Measurements from ENCODE around the gene MBLAC1. TPM values are rescaled to one million over a fixed set of nuclear protein-coding genes. Genes with fewer than 3 reads are reported as not detected.
A peak's percentile ranks its signal among the peaks of the same experiment; 100 is the strongest.

Gene MBLAC1
- total and polyA plus RNA-seq, 9 of the 15 experiments (the other 6 are each of a cell fraction or from before 2014, with no cell fraction given): 0.03 to 3.1 (median 0.52) TPM

DNA sequence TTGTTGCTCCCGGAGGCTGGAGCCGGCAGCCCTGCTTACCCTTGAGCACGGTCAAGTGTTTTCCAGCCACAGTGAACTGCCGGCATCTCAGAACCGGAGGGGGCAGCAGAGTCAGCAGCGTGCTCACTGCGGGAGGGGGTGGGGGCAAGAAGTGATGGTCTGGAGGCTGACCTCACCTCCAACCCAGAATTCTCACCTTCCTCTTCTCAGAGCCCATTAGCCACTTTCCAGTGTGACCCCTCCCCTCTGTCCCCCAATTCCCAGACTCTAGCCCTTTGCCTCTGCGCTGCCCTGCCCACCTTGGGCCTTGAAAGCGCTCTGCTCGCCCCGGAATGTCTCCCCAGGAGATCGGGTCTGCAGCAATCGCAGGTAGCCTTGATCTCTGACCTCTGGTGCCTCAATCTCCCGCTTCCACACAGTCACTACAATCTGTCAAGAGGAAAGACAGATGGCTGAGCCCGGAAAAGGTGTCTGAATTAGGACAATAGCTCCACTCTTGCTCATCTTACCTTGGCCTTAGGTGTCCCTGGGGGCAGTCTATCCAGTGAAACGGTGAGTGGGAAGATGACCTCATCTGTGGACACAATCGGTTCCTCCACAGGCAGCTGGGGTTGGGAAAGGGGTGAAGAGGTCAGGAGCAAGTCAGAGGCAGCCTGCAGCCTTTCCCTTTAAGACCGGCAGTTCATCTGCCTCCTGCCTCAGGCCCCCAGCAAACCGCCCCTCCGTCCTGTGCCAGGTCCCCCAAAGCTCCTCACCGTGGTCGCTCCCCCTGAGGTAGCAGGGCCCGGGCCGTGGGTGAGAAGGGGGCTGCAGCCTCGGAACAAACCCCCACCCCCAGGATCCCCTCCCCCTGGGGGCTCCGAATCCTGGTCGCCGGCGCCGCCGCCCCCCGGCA, 30.8 kb downstream of the MBLAC1 start (continued):
- TF ChIP-seq, protein P1, sequence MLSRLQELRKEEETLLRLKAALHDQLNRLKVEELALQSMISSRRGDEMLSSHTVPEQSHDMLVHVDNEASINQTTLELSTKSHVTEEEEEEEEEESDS (CRISPR knock-in tag; IDR thresholded peaks at IDR 0.05): no peak
- TF ChIP-seq ZNF778 (CRISPR knock-in tag; IDR thresholded peaks at IDR 0.05): no peak
- no peak for TF ChIP-seq LARP7 (IDR thresholded peaks at IDR 0.05)
- TF ChIP-seq RNF2 (IDR thresholded peaks at IDR 0.05): peak; percentile 42; the same call in 1 of the 2 replicates
- no peak for TF ChIP-seq SRSF7 (optimal IDR thresholded peaks at IDR 0.05; ENCODE audit: low read depth, low read length)
- TF ChIP-seq MBD2 (IDR thresholded peaks at IDR 0.05; ENCODE audit: borderline replicate concordance, low read depth): 0 out of 2 replicates have a peak, but pooled peaks have one; percentile 18
- peak; percentile 81 for TF ChIP-seq HMGN3 (IDR thresholded peaks at IDR 0.05; ENCODE audit: borderline replicate concordance, extremely low read depth, insufficient read length, low read depth, low read length)
- TF ChIP-seq CBFA2T2 (conservative IDR thresholded peaks at IDR 0.05): peak; percentile 55
- TF ChIP-seq, protein P2, sequence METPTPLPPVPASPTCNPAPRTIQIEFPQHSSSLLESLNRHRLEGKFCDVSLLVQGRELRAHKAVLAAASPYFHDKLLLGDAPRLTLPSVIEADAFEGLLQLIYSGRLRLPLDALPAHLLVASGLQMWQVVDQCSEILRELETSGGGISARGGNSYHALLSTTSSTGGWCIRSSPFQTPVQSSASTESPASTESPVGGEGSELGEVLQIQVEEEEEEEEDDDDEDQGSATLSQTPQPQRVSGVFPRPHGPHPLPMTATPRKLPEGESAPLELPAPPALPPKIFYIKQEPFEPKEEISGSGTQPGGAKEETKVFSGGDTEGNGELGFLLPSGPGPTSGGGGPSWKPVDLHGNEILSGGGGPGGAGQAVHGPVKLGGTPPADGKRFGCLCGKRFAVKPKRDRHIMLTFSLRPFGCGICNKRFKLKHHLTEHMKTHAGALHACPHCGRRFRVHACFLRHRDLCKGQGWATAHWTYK (CRISPR knock-in tag; IDR thresholded peaks at IDR 0.05): no peak
- peak; percentile 76; the same call in 1 of the 2 replicates for TF ChIP-seq ESRRA (IDR thresholded peaks at IDR 0.05; ENCODE audit: borderline replicate concordance, low read depth)
- no peak; the same call in none of the 2 replicates for TF ChIP-seq ZNF431 (CRISPR knock-in tag; IDR thresholded peaks at IDR 0.05)
- TF ChIP-seq RUNX1 (IDR thresholded peaks at IDR 0.05; ENCODE audit: low read depth): 0 out of 2 replicates have a peak, but pooled peaks have one; percentile 27
- TF ChIP-seq, protein P3, sequence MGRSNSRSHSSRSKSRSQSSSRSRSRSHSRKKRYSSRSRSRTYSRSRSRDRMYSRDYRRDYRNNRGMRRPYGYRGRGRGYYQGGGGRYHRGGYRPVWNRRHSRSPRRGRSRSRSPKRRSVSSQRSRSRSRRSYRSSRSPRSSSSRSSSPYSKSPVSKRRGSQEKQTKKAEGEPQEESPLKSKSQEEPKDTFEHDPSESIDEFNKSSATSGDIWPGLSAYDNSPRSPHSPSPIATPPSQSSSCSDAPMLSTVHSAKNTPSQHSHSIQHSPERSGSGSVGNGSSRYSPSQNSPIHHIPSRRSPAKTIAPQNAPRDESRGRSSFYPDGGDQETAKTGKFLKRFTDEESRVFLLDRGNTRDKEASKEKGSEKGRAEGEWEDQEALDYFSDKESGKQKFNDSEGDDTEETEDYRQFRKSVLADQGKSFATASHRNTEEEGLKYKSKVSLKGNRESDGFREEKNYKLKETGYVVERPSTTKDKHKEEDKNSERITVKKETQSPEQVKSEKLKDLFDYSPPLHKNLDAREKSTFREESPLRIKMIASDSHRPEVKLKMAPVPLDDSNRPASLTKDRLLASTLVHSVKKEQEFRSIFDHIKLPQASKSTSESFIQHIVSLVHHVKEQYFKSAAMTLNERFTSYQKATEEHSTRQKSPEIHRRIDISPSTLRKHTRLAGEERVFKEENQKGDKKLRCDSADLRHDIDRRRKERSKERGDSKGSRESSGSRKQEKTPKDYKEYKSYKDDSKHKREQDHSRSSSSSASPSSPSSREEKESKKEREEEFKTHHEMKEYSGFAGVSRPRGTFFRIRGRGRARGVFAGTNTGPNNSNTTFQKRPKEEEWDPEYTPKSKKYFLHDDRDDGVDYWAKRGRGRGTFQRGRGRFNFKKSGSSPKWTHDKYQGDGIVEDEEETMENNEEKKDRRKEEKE (IDR thresholded peaks at IDR 0.05; ENCODE audit: borderline replicate concordance in 1 of 2, control insufficient read depth in 1 of 2, low read depth in 2 of 2, low read length in 1 of 2): no peak
